DMS53 (cell line): ENCODE measurements around the gene EPG5.
"Not testable (repeated sequence)": the region's sequence is repeated elsewhere in the genome, so short reads cannot be mapped to it uniquely, and the experiment has no call there.

ENCODE experiments used
- DNase-seq: peaks from one replicate; lab custom pipeline; 2025; lab: John Stamatoyannopoulos, UW

EPG5 gene

DNA sequence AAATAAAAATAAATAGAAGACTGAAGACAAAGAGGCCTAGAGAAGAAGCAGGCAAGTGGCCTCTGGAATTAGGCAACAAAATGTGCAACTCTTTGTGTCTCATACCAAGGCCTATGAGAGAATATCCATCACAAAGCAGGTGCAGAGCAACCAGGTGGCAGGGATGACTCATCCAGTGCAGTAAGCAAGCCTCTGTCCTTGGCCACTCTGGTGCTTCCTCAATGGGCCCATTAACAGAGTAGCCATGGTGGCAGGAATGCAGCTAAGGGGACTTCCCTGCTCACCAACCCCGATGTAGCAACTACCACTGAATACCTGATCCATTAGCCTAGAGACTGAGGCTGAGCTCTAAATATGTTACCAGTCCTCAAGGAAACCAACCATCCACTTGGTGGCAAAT is 11.0 kb upstream of the EPG5 start:
- peak; percentile 99 for DNase-seq

DNA sequence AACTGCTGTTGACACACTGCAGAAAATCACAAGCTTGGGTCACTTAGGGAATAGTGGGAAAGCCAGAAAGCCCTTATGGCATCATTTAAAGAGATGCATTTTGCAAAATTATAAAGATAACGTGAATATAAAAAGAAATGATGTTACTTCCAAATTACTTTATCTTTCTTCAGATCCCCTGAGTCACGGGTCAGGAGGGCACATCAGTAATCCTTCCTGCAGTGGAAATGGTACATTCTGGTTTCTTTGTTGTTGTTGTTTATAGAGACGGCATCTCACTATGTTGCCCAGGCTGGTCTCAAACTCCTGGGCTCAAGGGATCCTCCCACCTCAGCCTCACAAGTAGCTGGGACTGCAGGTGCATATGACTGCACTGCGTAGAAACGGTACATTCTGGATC is 9.8 kb upstream of the EPG5 start:
- DNase-seq: peak; percentile 40

DNA sequence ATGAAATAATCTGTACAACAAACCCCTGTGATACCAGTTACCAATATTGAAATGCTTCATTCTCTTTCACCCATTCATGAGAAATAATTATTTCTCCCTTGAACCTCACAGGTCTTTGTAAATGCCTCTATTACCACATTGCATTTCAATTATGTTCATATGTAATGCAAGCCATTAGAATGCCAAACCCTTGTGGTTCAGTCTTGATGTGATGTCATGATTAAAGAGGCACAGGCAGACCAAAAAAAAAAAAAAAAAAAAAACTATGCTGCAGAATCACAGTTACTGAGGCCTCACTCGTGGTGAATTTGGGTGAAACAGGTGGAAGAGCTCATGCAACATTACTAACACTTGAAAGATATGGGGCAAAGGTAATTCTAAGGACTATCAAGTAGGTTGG is 9.4 kb upstream of the EPG5 start:
- DNase-seq: peak; percentile 40

DNA sequence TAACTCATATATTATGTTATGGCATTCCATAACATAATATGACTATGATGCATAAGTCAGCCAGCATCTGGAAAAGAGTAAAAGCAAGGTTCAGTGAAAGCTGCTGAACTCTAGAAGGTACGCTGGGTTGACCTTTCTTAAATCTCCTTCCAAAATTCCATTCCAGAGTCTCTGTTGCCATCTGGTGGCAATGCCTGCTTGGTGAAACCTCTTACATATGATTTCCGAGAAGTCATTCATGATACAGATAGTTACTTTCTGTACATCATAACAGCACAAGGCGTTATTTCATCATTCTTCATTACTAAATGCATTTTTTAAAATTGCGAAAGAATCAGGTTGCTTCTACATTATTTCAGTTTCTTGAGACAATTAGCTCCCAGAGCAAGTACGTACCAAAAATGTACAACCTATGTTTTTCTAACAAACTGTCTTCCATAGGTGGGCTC is 7.0 kb upstream of the EPG5 start:
- peak; percentile 96 for DNase-seq

DNA sequence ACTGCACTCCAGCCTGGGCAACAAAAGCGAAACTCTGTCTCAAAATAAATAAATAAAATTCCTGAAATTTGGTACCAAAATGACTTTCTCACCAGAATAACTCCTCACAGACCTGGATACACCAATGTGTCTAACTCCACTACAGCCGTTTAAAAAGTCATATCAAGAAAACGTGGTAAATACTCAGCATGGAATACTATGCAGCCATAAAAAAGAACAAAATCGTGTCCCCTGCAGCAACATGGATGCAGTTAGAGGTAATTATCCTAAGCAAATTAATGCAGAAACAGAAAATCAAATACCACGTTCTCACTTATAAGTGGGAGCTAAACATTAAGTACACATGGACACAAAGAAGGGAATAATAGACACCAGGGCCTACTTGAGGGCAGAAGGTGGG is 2.2 kb downstream of the EPG5 start:
- DNase-seq: not testable (repeated sequence)

DNA sequence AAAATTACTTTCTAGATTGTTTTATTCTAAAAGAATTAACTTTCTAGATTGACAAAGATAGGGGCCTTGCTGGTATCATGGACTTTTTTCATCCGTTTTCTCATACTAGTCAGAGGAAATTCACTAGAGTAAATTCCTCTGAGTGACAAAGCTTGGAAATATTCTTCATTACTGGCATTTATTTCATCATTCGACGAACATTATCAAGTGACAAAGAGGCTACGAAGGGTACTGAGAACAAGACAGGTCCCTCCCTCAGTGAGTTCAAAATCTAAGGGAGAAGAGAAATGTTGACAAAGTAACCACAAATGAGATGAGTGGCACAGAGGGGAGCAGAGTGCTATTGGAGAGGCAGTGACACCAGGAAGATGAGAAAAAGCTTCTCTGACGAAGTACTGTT is 4.3 kb downstream of the EPG5 start:
- DNase-seq: no peak

DNA sequence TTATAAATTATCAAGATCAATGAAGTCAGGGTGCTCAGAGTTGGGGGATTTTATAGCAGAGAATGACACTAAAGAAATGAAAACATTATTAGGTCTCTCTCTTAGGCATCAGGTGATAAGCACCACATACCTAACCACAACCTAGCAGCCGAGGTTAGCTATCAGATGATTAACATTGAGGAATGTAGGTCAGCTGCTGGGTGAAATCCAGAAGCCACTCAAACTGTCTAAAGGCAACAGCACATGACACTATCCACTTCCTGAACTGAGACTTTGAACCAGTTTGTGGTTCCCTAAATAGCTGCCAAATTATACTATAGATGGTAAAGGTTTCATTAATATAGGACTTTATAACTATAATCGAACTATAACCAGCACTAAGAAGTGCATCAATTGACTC is 4.7 kb downstream of the EPG5 start:
- DNase-seq: no peak

DNA sequence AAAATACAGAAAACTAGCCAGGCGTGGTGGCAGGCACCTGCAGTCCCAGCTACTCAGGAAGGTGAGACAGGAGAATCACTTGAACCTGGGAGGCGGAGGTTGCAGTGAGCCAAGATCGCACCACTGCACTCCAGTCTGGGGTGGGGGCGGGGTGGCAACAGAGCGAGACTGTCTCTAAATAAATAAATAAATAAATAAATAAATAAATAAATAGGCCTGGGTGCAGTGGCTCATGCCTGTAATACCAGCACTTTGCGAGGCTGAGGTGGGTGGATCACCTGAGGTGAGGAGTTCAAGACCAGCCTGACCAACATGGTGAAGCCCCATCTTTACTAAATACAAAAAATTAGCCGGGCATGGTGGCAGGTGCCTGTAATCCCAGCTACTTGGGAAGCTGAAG is 7.6 kb downstream of the EPG5 start:
- DNase-seq: not testable (repeated sequence)

DNA sequence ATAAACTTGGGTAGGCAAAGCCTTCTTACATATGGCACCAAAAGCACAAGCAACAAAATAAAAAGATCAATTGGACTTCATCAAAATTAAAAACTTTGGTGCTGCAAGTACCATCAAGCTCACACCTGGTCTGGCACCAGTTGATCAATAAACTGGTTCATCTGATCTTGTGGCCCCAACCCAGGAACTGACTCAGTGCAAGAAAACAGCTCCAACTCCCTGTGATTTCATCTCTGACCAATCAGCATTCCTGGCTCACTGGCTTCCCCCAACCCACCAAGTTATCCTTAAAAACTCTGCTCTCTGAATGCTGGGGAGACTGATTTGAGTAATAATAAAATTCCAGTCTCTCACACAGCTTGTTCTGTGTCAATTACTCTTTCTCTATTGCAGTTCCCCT is 8.4 kb downstream of the EPG5 start:
- DNase-seq: no peak

DNA sequence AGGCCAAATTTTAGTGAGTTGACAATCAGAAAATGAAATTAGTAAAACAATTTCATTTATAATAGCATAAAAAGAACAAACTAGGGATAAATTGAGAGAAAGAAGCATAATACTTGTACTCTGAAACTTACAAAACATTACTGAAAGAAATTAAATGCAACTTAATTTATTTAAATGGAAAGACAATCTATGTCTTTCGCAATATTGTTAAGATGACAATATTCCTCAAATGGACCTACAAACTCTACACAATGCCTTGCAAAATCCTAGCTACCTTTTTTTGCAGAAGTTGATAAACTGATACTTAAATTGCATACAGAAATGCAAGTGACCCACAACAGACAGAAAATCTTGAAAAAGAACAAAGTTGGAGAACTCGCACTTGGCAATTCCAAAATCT is 9.1 kb downstream of the EPG5 start:
- DNase-seq: no peak

DNA sequence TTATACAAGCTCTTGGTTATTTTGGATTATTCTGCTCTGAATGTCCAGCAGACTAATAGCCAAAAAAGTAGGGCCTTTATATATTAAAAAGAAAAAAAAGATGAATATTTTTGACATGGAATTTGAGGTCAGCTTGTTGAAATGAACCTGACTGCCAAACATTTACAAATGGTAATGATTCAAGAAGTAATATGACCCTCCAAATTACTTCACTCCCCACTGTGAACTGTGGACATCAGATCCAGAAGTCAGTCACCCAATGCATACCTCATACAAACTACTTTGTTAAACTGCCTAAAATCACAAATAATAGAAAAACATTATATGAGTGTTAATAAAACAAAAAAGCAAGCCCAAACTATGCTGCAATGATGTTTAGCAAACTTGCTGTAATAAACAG is 10.0 kb downstream of the EPG5 start:
- no peak for DNase-seq

DNA sequence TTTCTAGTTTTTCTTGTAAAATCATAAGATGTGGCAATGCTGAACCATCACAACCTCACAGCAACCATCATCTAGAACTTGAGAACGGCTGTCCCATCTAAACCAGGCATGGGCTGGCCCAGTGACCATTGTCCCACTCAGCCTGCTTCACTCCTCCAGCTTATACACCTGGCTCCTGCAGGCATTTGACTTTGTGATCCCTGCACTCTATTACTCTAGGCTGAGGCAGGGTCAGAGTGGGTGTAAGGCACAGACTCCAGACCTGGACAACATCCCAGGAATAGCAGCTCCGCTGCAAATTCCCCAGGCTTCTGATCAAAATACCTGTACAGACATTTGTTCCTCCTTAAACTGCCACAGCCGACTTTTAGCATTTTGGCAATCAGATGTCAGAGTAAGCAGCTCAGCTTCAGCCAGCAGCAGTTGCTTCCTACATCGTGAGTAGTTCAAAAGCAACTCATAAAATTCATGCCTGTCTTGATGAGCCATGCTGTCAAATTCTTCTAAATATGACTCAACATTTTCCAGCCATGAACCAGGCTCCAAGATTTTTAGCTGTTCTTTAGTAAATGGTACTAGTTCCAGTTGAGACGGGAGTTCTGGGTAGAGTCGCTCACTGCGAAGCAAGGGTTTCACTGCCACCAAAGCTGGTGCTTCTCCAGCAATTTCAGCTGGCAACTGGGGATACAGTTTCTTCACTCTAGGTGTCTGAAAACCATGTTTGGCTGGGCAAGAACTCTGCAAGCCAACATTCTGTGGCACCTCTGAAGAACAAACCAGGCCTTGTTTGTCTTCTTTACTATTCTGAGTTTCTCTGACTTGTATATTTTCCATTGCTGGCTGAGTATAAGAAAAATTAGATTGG is 12.8 kb downstream of the EPG5 start:
- DNase-seq: no peak

DNA sequence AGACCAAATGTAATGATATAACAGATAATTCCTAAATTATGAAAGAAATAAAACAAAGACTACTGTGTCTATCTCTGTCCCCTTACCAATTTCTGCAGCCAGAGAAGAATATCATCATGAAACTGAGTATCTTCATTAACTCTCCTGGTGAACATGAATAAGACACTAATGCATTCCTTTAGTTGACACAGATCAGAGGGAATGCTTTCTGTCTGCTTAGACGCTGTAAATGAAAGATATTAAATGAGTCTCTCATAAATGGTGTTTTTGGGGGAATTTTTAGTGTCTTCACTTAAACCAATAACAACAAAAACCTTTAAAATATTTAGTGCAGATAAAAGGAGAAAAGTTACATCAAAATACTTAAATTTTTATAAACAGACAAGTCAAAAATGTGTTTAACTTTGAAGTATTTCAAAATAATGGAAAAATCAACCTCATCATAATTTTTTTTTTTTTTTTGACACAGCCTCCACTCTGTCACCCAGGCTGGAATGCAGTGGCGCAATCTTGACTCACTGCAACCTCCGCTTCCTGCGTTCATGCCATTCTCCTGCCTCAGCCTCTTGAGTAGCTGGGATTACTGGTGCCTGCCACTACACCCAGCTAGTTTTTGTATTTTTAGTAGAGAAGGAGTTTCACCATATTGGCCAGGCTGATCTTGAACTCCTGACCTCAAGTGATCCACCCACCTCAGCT is 16.0 kb downstream of the EPG5 start:
- no peak for DNase-seq

DNA sequence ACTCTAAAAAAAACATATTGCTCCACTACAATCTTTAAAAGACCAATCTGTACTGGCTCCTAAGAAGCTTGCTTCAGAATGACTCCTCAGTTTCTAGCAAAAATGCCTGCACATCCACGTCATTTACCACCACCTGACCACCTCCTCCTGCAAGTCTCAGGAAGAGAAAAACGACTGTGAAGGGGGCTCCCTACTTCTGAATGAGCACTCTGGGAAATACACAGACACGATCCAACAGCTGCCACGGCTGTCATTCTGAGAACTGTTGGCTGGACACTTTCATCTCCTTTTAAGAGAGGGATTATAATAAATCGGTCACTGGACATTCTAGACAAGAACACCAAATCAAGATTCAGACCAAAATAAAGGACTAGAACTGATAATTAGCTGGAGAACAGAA is 21.5 kb downstream of the EPG5 start:
- no peak for DNase-seq

DNA sequence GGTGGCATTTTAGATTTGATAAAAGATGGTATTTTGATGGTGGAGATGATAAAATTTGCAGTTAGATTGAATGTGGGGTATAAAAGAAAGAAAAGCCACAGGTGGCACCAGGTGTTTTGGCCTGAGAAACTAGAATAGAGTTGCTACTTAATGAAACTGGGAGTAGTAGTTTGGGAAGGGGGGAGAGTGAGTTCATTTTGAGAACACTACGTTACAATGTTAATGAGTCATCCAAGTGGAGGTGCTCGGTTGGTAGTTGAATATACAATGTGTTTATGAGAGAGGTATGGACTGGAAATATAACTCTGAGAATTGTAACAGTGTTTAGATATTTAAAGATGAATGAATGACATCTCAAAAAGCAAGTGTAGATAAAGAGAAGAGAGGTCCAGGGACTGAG is 26.4 kb downstream of the EPG5 start:
- no peak for DNase-seq

DNA sequence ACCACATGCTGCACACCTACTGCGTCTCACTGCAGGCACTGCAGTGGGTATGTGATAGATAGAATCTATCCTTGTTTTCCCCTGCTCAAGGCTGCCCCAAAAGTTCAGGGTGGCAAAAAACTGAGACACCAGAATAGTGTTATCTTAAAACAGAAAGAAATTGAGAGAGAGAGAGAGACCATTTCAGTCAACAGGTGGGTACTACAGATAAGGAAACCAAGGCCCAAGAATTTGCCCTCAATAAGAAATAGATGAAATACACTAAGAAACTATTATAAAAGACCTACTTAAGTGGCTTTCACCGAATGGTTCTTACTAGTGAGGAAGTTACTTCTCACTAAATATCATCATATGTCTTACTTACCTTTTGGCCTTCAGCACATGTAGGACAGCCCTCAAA is 27.9 kb downstream of the EPG5 start:
- no peak for DNase-seq

DNA sequence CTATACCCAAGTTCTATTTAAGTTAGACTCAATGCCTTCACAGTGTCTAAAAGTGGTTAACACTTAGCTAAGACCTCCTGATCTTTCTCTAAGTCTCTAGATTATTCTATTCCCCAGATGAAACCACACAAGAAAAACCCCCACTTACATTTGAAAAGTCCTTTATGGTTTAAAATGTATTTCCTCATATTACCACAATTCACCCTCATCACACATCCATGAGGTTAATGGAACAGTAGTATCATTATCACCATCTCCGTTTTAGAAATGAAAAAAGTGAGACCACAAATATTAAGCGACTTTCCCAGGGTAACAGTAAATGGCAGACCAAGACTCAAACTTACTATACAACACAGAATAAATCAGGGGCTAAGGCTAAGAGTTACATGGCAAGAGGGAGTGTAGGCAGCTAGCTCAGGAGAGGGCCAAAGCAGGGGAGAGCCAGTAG is 28.6 kb downstream of the EPG5 start:
- DNase-seq: no peak

DNA sequence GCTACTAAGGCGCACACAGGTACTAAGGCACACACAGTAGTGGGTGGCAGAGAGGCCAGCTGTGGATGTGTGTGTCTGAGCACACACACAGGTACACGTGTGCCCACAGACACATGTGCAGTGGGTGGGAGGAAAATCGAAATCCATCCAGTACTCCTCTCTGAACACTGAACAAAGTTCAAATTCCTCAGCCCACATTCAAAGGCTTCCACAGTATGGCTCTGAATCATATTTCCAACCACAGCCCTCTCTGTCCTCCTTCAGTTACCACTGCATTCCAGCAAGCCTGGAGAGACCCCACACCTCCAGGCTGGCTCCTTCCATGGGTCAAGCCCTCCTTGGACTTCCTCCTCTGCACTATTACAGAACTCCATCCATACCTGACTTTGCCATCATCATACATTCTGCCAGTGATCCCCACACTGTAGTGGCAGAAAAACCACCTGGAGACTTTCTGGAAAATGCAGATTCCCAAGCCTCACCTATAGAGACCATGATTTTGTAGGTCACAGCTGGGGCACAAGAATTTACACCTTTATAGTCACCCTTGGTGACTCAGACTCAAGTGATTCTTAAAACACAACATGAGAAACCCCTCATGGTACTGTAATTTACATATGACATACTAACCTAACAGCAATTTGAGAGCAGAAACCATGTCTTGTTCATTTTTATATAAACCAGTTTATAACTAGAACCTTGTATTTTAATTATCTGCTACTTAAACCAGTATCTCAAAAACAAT is 31.4 kb downstream of the EPG5 start:
- DNase-seq: no peak

DNA sequence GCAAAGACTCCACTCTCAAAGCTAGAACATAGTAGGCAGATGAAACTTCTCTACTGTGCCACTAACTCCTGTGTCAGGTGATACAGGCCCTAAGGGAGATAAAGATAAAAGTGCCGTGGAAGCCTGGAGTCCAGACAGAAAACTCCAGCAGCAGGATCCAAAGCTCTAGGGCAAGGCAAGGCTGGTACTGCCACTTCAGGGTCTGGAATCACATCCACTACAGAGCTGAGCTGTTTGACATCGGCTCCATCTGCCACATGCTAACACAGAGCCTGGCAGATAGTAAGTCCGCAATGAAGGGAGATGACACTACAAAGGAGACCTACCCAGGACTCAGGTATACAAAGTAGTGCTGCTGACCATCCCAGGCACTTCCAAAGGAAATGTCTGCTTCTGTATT is 34.4 kb downstream of the EPG5 start:
- no peak for DNase-seq

DNA sequence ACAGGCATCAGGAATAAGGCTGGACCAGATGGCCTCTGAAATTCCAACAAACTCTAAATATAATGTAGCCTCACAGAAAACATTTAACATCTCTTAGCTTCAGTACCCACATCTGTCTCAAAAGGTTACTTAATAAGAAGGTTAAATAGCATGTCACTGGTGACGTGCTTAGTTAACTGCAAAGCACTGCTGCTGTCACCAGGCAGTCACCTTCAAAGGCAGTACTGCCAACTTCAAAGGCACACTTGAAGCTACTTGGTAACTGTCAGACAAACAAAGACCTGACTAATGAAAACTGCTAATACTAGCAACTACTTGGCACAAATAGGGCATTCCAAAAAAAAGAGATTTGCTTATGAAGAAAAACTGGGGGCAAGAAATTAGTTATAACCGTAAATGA is 36.2 kb downstream of the EPG5 start:
- DNase-seq: peak; percentile 86

DNA sequence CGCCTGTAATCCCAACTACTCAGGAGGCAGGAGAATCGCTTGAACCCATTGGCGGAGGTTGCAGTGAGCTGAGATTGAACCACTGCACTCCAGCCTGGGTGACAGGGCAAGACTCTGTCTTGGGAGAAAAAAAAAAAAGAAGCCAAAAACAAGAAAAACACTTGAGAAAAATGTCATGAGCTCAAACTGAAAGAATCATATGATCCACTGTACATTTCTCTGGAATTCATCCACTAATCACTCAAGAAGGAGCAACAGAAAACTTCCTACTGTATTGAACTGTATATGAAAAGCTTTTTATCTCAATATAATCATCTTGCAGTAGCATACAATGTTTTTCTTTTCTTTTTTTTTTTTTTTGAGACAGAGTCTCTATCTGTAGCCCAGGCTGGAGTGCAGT is 40.4 kb downstream of the EPG5 start:
- no peak for DNase-seq

DNA sequence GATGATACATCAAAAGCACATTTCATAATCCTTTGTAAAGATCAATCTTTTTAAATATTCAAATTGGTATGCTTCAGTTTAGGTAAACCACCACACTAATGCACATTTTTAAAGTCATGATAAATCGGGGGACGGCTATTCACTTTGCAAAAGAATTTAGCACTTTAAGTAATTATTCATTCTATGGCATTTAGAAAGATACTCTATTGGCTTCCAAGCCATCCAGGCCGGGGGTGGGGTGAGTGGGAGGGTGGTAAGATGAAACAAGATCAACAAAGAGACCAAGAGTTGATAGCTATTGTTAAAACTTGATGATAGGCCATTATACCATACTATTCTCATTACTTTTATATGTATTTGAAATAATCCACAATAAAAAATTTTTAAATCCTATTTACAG is 41.0 kb downstream of the EPG5 start:
- no peak for DNase-seq

DNA sequence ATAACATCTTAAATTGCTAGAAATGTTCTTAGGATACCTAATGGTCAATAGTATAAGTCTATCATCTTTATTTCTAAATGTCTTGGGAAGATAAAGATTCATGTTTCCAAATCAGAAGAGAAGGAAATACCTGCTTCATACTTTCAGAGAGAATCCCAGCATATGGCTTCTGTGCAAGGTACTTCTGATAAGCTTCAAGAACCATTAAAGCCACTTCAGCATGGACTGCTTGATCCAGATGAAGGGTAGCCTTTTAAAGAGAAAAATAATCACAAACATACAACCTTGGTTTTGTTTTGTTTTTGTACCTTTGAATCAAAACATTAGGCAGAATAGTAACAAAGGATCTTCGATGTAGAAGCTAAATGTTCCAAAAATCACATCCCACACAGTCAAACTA is 44.0 kb downstream of the EPG5 start:
- no peak for DNase-seq
